Activated CD4-positive, CD25-positive, alpha-beta regulatory T cell (primary cell): ENCODE data around the gene OPALIN.

Experiments
- DNase-seq, 4 experiments: peaks; one replicate each; lab custom pipeline; 2025; lab: John Stamatoyannopoulos, UW

OPALIN gene, protein sequence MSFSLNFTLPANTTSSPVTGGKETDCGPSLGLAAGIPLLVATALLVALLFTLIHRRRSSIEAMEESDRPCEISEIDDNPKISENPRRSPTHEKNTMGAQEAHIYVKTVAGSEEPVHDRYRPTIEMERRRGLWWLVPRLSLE

DNA sequence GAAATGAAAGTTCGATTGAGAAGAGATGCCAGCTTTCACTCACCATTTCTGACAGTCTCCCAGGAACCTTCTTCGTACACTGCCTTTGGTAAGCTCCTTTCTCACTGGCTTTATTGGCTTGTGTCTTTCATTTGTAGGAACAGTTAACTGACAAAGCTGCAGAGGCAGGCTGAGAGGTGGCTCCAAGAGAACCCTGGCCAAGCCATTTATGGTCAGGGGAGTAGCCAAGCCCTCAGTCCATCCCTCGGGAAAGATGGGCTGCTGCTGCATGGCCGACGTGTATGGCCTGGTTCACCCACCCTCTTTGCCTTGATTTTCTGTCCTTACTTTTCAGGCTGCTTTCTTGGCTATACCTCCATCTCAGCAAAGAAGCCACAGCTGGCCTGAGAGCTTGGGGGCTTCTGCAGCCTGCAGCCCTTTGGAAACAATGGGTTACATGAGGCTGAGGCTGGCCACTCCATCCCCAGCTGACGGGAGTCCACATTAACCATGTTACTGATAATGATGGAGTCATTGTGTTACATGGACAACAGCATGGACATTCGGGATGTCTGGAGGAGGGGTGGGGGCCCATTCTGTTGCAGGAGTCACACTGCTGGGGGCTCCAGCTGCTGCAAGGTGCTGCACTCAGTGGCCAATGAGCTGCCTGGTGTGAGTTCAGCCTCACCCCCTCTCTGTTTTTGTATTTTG, at the start of gene OPALIN:
Gene OPALIN (minus strand): TSS at position 152 of the 690 bp plus-strand sequence. CDS start 106 bp downstream, at position 46.
- no peak for DNase-seq

DNA sequence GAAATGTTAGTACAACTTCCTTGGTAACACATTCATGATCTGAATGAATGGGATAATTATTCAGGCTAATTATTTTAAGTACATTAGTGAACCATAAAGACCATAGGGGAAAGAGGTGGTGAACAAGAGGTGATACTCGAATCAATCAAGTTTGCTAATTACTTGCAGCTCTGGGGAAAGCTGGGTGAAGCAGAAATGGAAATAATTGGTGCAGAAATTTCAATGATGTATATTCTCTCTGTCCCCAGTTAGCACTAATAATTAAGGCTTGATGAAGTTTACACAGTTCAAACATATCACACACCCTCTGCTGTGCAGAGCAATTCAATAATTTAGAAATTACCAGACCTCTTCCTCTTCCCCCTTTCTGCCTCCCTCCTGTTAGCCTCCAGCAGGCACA, 49.4 kb upstream of the OPALIN start:
- DNase-seq: no peak

DNA sequence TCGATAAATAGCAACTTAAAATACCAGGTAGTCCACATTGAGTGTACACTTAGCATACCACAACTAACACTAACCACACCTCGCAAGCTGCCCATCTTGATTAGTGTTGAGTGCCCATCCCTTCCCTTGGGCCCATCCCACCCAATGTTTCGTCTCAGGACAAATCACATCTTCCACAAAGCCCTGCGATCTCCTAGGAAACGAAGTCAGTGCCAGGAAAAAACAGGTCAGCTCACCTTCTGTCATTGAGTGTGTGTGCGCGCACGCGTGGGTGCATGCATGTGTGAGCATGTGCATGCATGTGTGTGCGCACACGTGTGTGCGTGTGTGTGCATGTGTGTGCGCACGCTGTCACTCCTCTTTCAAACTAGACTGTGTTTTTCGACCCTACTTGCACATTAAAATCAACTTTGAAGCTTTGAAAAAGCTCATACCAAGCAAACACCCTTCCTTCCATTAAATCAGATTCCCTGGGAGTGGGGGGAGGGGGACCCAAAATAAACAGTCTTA, 48.8 kb upstream of the OPALIN start:
- DNase-seq: no peak

DNA sequence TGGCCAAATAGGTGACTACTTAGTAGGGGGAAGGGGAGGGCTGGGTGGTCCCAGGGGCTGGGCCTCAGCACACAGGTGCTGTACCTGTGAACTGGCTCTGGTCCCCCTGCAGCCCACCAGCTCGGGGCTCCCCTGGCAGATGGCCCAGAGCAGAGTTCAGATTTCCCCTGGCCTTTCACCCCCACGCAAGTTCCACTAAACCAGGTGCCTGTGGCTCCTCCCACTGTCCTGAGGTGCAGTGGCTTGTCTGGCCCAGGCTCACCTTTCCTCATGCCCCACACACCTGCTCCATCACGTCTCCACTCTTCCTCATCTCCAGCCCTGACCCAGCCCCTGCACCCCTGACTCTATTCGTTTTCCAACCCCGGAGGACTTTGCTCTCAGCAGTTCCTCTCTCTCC, 47.3 kb upstream of the OPALIN start:
- DNase-seq: no peak

DNA sequence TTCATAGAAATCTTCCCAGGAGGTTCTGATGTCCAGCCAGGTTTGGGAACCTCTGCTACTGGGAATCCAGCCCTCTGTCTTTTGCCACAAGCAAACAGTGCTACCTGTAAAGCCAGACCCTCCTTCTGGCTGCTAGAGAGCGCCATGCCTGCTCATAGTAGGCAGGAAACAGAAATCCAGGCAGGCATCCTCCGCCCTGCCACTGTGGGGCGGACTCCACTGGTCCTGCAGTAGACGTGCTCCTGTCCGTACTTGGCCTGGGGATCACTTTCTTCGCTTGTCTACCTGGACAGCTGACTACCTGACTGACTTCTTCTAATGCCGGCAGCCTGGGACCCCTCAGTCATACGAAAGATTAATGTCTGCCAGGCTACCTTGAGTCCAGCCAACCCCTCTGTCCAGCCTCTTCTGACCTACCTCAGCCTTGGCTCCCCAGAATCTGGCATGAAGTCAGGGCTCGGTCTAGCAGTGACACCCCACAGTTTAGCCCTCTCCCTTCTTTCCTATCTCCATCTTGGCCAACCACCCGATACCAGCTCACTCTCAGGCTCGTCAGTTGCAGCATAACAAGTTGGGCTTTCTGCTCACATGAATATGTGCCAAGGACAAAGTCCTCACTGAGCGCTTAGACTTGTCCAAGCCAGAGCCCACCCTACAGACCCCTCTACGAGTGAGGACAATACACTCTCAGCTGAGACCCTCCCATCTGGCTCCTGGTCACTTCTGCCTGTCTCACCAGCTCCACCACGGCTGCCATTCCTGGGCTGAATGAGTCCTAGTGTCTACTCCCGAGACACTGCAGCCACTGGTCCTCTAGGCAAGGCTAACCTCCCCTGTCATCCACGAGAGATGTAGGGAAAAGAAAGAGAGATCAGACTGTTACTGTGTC, 43.9 kb upstream of the OPALIN start:
- DNase-seq: no peak

DNA sequence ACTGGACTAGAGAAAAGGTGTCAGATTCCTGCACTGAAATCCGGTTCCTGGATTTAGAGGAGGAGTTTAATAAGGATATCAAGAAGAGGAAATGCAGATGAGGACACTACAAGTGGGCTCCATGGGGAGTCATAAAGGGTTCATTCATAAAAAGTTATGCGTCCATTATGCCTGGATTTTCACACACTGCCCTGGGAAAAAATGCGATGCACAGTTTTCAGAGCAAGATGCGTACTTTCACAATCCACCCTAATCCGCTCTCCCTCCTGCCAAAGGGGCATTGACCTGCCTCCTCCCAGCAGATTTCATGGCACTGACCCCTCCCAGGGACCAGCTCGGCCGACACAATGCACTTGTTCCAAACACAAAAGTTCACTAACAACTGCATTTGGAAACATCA, 42.2 kb upstream of the OPALIN start:
- no peak for DNase-seq

DNA sequence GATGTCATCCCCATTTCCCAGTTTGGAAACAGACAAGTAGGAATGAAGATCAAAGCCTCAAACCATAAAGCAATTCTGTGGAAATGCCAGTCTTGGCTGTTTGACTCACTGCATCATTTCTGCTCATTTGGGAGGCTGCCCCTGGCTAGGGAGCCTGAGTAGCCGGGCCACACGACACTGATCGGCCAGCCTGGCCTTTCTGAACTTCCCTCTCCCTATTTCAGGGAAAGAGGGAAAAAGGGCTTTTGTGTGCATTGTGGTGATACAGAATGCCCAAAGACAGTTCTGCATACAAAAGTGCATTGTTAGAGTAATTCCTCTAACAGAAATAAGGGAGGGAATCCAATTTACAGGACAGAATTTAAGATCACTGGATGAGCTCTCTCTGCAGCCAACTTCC, 41.7 kb upstream of the OPALIN start:
- DNase-seq: no peak

DNA sequence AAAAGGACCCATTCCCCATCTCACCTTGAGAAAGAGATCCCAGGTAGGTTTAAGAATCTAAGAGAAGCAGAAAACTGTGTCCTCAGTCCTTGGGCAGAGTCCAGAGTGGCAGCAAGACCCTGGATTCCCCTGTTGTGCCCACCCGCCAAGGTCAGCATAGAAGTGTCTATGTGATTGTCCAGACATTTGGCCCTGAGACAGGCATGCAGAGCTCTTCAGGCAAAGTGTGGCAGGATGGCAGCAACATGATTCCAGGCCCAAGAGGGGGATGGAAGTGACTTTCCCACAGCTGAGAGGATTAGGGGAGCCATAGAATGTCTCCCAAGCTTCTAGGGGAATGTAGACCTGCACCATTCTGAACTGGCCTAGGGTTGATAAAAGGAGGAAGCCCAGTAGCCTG, 39.1 kb upstream of the OPALIN start:
- no peak for DNase-seq

DNA sequence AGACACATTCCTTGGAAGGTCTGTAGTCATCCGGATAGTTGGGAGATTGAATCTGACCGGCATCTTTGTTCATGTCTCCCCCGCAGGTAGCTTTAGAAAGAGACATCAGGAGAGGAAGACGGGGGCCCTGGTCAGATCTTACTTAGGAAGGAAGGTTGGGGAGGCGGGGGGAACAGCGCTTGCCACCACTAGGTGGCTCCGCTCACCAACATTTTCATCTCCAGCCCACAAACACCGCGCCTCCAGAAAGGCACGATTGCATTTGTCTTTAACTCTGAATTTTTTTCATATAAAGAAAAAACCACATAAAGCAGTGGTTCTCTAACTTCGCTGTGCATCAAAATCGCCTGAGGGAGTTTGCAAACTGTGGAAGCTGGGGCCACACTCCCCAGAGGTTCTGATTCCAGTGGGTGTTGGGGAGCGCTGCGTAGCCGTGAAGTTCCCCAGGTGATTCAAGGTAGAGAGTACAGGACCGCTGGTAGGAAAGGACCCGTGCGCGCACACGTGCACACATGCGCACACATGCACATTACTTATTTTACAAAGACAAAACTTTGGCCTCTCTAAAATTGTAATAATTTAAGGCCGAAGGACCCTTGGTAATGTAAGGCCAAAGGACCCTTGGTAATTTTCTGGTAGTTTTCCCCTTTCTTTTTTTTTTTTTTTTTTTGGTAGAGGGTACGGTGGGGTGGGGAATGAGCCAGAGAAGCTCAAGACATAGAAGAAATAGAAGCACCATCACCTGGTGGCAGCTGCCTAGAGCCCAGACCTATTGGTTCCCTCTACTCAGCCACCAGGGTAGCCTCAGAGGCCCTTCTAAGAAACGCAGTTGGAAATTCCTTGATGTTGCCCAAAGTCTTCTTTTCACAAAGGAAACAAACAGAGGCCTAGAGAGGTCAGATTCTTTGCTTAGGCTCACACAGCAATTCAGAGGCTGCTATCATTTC, 37.4 kb upstream of the OPALIN start:
- peak; percentile 5 to 27 (median 26) for DNase-seq

DNA sequence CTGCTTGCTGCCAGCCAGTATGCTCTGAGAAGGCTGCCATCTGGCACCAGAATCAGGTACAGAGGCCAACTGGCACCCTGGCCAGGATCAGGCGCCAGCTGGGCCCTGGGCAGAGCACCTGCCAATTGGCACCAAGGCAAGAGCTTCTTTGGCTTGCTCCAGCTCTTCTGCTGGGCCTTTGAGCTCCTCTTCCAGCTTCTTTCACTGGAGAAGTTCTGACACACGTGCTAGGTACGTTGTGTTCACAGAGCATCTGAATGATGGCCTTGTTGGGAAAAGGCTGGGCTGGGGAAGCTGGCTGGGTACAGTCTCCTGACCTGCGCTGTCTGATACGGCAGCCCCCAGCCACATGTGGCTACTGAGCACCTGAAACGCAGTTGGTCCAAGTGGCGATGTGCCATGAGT, 31.7 kb upstream of the OPALIN start:
- DNase-seq: no peak

DNA sequence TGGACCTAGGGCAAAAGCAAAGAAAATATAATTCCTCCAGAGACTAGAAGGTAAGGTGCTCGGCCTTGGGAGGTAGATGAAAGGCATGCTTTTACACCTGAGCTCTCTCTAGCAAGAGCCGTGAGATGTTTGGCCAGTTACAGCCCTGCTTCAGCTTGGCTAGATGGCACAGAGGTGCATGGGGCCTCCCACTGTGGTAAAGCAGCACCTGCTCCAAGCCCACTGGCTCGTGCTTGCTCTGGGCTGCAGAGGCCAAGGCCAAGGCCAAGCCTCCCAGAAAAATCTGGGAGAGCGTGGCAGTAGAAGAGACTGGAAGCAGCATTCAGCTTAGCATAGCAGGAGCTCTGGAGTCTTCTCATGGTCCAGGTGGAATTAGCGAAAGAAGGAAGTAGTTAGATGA, 31.0 kb upstream of the OPALIN start:
- DNase-seq: no peak

DNA sequence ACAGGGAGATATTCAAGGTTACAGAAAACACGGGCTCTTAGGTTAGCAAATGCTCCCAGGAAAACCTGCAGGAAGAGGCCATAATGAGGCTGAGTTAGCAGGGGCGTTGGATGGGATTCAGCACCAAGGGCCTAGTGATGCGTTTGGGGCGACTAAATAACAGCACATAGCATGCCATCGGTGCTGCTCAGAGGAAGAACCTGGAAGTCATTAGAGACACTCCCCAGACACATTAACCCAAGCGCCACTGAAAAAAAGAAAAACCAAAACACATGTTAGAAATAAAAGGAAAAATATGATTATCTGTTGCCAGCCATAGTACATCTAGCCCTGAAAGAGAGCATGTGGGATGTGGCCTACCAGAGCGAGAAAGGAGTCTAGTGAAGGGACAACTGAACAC, 28.8 kb upstream of the OPALIN start:
- no peak for DNase-seq

DNA sequence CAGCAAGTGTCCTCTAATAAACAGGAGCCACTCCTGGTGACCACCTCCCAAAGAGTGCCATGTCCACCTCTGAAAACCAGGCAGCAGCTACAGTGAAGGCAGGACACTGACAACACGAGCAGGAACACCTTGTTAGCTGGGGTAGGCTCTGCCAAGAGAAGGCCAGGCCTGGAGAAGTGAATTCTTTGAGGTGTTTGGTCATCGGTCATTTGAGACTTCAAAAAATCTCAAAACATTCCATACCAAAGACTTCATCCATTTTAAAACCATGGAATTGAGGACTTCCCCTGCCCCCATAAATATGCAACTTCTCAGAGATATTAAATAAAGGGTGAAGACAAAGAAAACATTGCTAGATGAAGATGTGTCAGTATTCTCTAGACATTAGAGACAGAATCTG, 28.4 kb upstream of the OPALIN start:
- no peak for DNase-seq

DNA sequence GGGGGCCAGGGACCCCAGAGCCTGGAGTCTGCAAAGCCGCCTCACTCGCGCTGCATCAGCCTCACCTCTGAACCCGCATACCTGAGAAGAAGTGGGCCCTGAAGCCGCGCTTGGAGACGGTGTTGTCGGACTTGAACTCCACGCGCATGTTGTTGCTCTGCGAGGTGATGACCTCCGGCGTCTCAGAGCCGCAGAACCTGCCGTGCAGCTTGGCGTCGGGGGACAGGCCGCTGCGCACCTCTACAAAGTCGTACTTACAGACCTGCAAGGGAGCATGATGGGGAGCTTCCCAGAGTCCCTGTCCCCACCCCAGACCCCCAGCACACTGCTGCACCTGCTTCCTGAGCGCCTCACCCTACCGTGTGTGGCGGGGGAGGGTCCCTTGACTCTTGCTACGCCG, 25.7 kb upstream of the OPALIN start:
- DNase-seq: no peak

DNA sequence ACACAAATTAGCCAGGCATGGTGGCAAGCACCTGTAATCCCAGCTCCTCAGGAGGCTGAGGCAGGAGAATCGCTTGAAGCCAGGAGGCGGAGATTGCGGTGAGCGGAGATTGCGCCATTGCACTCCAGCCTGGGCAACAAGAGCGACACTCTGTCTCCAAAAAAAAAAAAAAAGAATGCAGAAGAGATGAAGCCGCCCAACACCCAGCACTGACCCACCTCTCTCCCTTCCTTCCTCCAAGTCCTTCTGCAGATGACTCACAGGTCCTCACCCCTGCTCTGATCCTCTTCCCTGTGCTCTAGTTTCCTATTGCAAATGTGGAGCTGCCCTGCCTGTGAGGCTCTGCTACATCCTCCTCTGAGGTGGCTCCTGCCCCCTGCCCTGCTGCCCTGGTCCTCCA, 22.0 kb upstream of the OPALIN start:
- no peak for DNase-seq

DNA sequence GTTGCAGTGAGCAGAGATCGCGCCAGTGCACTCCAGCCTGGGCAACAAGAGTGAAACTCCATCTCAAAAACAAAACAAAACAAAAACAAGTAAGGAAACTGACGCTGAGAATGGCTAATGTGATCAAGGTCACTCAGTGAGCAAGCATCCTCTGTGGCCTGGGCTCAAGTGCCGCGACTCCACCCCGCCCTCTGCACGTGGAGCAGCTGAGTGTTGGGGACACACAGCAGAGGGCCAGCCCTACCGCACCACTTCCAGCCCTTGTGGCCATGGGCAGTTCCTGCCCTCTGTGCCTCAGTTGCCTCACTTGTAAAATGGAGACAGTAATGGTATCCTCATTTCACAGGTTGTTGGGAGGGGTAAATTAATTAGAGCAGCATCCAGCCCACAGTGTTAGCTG, 21.0 kb upstream of the OPALIN start:
- DNase-seq: no peak

DNA sequence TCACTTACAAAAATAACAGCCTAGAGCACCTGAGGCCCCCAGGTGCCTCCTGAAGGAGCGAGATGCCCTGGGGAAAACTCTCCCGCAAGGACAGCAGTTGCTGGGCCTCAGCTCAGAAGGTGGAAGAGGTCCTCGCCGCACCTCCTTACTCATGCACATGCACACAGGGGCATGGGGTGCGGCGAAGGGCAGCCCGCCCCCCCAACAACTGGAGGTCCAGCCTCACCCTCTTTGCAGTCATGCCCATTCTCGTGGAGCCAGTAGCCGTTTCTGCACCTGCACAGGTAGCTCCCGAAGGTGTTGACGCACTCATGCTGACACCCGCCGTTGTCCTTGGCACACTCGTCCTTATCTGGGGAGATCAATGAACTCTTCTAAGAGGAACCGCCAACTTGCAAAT, 19.9 kb upstream of the OPALIN start:
- no peak for DNase-seq

DNA sequence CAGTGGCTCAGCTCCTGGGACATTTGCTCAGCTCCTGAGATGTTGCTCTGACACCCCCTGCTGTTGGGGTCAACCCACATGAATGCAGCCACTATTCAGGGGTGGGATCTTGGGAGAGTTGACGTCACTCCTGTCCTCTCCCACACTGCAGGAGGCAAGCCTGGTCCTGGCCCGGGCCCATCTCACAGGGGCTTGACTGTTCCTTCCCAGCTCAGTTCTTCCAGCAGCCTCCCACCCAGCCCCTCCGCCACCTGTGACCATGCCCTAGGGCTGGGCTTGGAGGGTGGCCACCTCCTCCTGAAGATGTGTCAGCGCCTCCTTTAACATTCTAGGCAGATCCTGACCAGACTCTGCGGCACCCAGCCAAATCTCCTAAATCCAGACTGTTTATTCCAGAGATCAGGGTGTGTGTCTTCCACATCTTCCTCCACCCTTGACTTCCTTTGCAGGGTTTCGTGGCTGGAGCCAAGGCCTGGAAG, 19.1 kb upstream of the OPALIN start:
- no peak for DNase-seq

DNA sequence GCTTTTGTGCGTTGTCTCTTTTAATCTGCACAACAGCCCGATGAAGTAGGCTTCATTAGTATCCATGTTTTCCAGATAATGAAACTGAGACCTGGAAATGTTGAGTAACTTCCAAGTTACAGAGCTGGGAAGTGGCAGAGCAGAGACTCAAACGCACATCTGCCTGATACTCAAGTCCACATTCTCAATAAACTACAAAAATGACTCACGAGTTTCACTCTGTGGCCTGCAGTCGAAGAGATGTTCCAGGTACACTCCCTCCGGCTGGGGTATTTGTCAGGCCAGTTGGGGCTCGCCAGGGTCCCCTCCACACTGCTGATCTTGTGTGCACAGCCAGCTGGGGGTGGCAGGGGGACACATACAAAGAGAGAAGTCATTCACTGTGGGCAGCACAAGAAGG, 17.7 kb upstream of the OPALIN start:
- no peak for DNase-seq

DNA sequence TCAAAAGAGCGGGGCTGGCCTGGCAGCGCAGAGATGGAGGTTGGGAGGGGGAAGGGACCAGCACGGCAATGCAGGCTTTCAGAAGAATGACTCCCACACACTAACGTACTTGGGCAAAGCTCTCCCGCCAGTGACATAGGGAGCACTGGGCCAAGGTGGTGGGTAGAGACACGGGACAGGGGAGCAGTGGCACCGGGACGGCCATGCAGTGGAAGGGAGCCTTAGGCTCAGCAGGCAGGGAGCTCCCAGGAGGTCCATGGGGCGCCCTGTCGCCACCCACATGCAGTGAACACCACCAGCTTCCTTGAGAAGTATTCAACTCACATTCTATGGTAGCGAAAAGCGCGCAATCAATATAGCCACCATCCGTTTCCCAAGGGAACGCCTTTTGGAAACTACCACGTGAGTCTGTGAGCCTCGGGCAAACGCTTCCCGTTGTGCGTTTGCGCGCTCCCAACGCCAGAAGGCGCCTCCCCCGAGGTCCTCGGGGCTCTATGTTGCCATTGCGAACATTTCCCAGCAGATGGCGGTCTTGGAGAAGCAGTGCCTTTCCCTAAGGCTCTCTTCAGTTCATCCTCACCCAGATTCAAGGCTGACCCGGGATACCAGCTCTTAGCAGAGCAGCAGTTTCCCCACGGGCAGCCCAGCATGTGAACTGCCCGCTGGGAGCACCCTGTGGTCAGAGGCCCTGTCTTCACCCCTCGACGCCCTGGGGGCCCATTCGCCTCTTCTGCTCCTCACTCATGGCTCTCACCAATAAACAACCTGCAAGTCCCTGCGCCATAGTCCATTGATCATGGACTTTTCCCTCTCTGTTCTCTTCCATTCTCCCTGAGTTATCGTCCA, 16.4 kb upstream of the OPALIN start:
- peak; percentile 13 to 47 (median 32) for DNase-seq

DNA sequence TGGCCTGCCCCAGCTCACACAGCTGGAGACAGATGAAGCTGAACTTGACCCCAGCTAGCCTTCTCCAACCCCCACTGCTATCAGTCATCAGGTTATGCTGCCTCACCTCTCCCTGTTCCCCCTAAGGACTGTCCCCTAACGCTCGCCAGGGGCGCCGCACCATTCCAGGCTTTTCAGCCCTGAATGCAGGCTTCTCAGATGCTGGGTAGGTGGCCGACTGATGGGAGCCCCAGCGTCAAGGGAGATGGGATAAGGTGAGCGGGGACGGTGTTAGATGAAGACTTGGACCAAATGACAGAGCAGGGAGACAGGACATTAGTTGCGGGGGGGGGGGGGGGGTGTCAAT, 15.8 kb upstream of the OPALIN start:
- DNase-seq: no peak
